HepG2 (cell line): Measurements from ENCODE around the gene ARID3C. TPM values are rescaled to one million over a fixed set of nuclear protein-coding genes. Genes with fewer than 3 reads are reported as not detected.

Source experiments
- ARNTL ChIP-seq: sonication (generic); formaldehyde crosslinking; IDR thresholded peaks from 2 replicates; pipeline ENCODE4 v1.4.0; 2020; ENCODE audit warnings: mild to moderate bottlenecking, missing genetic modification reagents
- ATF1 ChIP-seq: IDR thresholded peaks from 2 replicates; pipeline ENCODE4 v1.6.1; 2016; ENCODE audit warnings: mild to moderate bottlenecking, control low read depth
- CC2D1A ChIP-seq: sonication (generic); formaldehyde crosslinking; IDR thresholded peaks from 2 replicates; pipeline ENCODE4 v1.8.1; 2023; ENCODE audit warnings: mild to moderate bottlenecking, missing genetic modification reagents
- CEBPB ChIP-seq: IDR thresholded peaks from 2 replicates; pipeline ENCODE4 v1.6.1; 2011; ENCODE audit warnings: low read depth, low read length, improper control_type of control experiment, borderline replicate concordance
- CSRNP1 ChIP-seq: sonication (generic); formaldehyde crosslinking; IDR thresholded peaks from 2 replicates; pipeline ENCODE4 v1.8.1; 2023; ENCODE audit warnings: mild to moderate bottlenecking, missing genetic modification reagents
- ERF ChIP-seq: IDR thresholded peaks from 2 replicates; pipeline ENCODE4 v1.6.1; 2018; ENCODE audit warnings: missing biosample characterization, missing genetic modification reagents
- GABPA ChIP-seq, 2 experiments: IDR thresholded peaks; 2 replicates each; pipeline ENCODE4 v1.6.1; 2011 to 2016; ENCODE audit warnings: low read depth in 2 of 2, low read length in 1 of 2, missing biosample characterization in 1 of 2, missing genetic modification characterization in 1 of 2
- GATAD1 ChIP-seq: IDR thresholded peaks from 2 replicates; pipeline ENCODE4 v1.6.1; 2016; ENCODE audit warnings: missing genetic modification reagents, missing compliant biosample characterization
- HES4 ChIP-seq: sonication (generic); formaldehyde crosslinking; IDR thresholded peaks from 2 replicates; pipeline ENCODE4 v1.9.0; 2021; ENCODE audit warnings: mild to moderate bottlenecking, missing genetic modification reagents, borderline replicate concordance
- HNRNPL ChIP-seq: fragments of 200-400 bp; formaldehyde crosslinking; IDR thresholded peaks from 2 replicates; pipeline ENCODE4 v1.6.1; 2017; ENCODE audit warnings: mild to moderate bottlenecking, low read depth, low read length
- IKZF4 ChIP-seq: sonication (generic); formaldehyde crosslinking; IDR thresholded peaks from 2 replicates; pipeline ENCODE4 v1.5.1; 2020; ENCODE audit warnings: borderline replicate concordance, mild to moderate bottlenecking, low read depth, missing genetic modification reagents; ENCODE audit errors: not compliant biosample characterization
- KDM3A ChIP-seq: IDR thresholded peaks from 2 replicates; pipeline ENCODE4 v1.6.1; 2018; ENCODE audit warnings: low read depth, missing compliant biosample characterization
- KLF16 ChIP-seq, 2 experiments: sonication (generic) in 1 of 2; formaldehyde crosslinking in 1 of 2; IDR thresholded peaks; 2 replicates each; pipeline versions ENCODE4 v1.6.1 to v1.8.0; 2016 to 2023; ENCODE audit warnings: missing genetic modification reagents in 2 of 2, missing compliant biosample characterization in 1 of 2
- KLF9 ChIP-seq: IDR thresholded peaks from 2 replicates; pipeline ENCODE4 v1.6.1; 2016; ENCODE audit warnings: low read depth
- RBFOX2 ChIP-seq: fragments of 200-400 bp; formaldehyde crosslinking; IDR thresholded peaks from 2 replicates; pipeline ENCODE4 v1.6.1; 2017; ENCODE audit warnings: low read depth, mild to moderate bottlenecking, low read length
- RBM22 ChIP-seq: fragments of 200-400 bp; formaldehyde crosslinking; optimal IDR thresholded peaks from 2 replicates; pipeline ENCODE3; 2017; ENCODE audit warnings: mild to moderate bottlenecking, low read length, moderate library complexity
- SNAI1 ChIP-seq: sonication (generic); formaldehyde crosslinking; IDR thresholded peaks from 2 replicates; pipeline ENCODE4 v1.5.0; 2020; ENCODE audit warnings: mild to moderate bottlenecking, missing genetic modification reagents, borderline replicate concordance
- ZNF17 ChIP-seq: sonication (generic); formaldehyde crosslinking; IDR thresholded peaks from 2 replicates; pipeline ENCODE4 v1.5.0; 2020; ENCODE audit warnings: mild to moderate bottlenecking, missing genetic modification reagents
- ZNF430 ChIP-seq: sonication (generic); formaldehyde crosslinking; IDR thresholded peaks from 2 replicates; pipeline ENCODE4 v1.9.0; 2021; ENCODE audit warnings: mild to moderate bottlenecking, missing genetic modification reagents
- ZNF451 ChIP-seq: sonication (generic); formaldehyde crosslinking; IDR thresholded peaks from 2 replicates; pipeline ENCODE4 v1.5.0; 2020; ENCODE audit warnings: mild to moderate bottlenecking, missing genetic modification reagents
- ZNF549 ChIP-seq: sonication (generic); formaldehyde crosslinking; IDR thresholded peaks from 2 replicates; pipeline ENCODE4 v1.5.0; 2020; ENCODE audit warnings: missing genetic modification reagents
- ZNF766 ChIP-seq: sonication (generic); formaldehyde crosslinking; IDR thresholded peaks from 2 replicates; pipeline ENCODE4 v1.5.0; 2020; ENCODE audit warnings: missing genetic modification reagents, borderline replicate concordance
- ZNF782 ChIP-seq: sonication (generic); formaldehyde crosslinking; IDR thresholded peaks from 2 replicates; pipeline ENCODE4 v1.4.0; 2020; ENCODE audit warnings: missing genetic modification reagents, mild to moderate bottlenecking, borderline replicate concordance
- polyA plus RNA-seq, 8 experiments: library from polyadenylated mRNA; depleted of rRNA in 3 of 8; stranded (reverse) in 7 of 8; unstranded in 1 of 8; fragments of >200 nt; fragmentation: Illumina TruSeq in 4 of 8; extraction: Trizol in 4 of 8; gene quantifications; 2 replicates each; pipeline versions ENCODE4 v1.2.1 to v1.2.3, GENCODE V29; 2011 to 2016; ENCODE audit warnings: low read depth in 4 of 8, missing spikeins in 1 of 8, mixed read lengths in 1 of 8; ENCODE audit not compliant: insufficient read depth in 1 of 8
- total RNA-seq, 5 experiments: library from RNA; depleted of rRNA; stranded (reverse); fragments of >200 nt; fragmentation: Illumina TruSeq; extraction: Trizol; gene quantifications; 2 replicates each; pipeline ENCODE4 v1.2.3, GENCODE V29; 2016; ENCODE audit warnings: low read depth in 1 of 5
- TF ChIP-seq, protein P1 (sequence below): sonication (generic); formaldehyde crosslinking; IDR thresholded peaks from 2 replicates; pipeline ENCODE4 v1.4.0; 2020; ENCODE audit warnings: missing genetic modification reagents
- TF ChIP-seq, protein P2 (sequence below): sonication (generic); formaldehyde crosslinking; IDR thresholded peaks from 2 replicates; pipeline ENCODE4 v1.5.0; 2020; ENCODE audit warnings: missing genetic modification reagents

The ARID3C gene
- total and polyA plus RNA-seq, 2 of the 13 experiments (the other 11 are each of a cell fraction or from before 2014, with no cell fraction given): not detected

DNA sequence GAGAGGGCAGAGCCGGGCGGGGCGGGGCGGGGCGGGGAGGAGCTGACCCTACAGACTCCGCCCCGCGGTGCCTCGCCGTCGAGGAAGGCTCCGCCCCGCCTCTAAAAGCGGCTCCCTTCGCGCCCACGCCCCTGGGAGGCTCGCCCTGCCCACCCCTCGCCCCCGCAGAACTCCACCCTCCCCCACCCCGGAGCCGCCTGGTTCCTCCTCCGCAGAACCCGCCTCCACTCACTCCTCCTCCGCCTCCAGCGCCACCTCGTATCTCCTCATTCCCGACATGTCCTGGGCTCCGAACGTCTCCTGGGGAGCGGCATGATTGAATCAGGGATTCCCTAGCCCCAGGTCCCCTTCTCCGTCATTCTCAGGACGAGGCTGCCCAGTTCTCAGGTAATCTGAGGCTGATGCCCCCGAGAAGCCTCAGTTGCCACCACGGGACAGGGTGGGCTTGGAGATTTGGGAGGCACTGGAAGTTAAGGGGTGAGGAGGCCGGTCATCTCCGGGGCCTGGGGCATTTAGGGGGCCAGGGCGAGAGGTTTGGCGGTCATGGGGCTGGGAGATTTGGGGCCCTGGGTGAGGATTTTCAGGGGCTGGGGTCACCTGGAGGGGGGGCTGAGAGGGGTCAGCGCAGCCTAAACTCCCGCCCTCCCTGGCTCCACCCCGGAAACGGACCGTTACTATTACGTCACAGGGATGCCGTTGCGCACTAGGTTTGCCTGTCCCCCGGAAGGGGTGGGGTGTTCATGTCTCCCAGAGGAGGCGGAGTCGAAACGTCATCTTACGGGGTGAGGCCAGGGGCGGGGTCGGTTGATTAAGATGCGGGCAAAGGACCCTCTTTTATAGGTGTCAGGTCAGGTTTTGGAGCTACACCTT lies 36.8 kb upstream of the ARID3C start (continued):
- TF ChIP-seq, protein P1, sequence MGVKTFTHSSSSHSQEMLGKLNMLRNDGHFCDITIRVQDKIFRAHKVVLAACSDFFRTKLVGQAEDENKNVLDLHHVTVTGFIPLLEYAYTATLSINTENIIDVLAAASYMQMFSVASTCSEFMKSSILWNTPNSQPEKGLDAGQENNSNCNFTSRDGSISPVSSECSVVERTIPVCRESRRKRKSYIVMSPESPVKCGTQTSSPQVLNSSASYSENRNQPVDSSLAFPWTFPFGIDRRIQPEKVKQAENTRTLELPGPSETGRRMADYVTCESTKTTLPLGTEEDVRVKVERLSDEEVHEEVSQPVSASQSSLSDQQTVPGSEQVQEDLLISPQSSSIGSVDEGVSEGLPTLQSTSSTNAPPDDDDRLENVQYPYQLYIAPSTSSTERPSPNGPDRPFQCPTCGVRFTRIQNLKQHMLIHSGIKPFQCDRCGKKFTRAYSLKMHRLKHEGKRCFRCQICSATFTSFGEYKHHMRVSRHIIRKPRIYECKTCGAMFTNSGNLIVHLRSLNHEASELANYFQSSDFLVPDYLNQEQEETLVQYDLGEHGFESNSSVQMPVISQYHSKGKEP: no peak
- TF ChIP-seq KLF16 (CRISPR knock-in tag; IDR thresholded peaks at IDR 0.05) (no peak), CEBPB (peak; percentile 73; the same call in 1 of the 2 replicates), HES4 (CRISPR knock-in tag) (no peak), SNAI1 (CRISPR knock-in tag) (no peak), ZNF430 (0 out of 2 replicates have a peak, but pooled peaks have one; percentile 21), ERF (0 out of 2 replicates have a peak, but pooled peaks have one; percentile 5), KDM3A (CRISPR knock-in tag) (0 out of 2 replicates have a peak, but pooled peaks have one; percentile 3), KLF9 (no peak), RBM22 (no peak), RBFOX2 (0 out of 2 replicates have a peak, but pooled peaks have one; percentile 10), ARNTL (CRISPR knock-in tag) (no peak), GATAD1 (CRISPR knock-in tag) (peak; percentile 35; the same call in 1 of the 2 replicates), CSRNP1 (no peak), ATF1 (peak; percentile 69; the same call in 1 of the 2 replicates), ZNF782 (CRISPR knock-in tag) (no peak), CC2D1A (no peak), HNRNPL (no peak), ZNF766 (CRISPR knock-in tag) (no peak), IKZF4 (no peak), ZNF549 (CRISPR knock-in tag) (no peak), ZNF451 (no peak), GABPA (IDR thresholded peaks at IDR 0.05; ENCODE audit: low read depth, low read length) (peak; percentile 62), GABPA (CRISPR knock-in tag; IDR thresholded peaks at IDR 0.05; ENCODE audit: low read depth) (peak; percentile 91), ZNF17 (no peak)
- TF ChIP-seq, protein P2, sequence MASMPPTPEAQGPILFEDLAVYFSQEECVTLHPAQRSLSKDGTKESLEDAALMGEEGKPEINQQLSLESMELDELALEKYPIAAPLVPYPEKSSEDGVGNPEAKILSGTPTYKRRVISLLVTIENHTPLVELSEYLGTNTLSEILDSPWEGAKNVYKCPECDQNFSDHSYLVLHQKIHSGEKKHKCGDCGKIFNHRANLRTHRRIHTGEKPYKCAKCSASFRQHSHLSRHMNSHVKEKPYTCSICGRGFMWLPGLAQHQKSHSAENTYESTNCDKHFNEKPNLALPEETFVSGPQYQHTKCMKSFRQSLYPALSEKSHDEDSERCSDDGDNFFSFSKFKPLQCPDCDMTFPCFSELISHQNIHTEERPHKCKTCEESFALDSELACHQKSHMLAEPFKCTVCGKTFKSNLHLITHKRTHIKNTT (CRISPR knock-in tag): no peak
